SK-N-MC (cell line): ENCODE data around the gene DLG2.

Experiments used
- EZH2 ChIP-seq: fragments of 200-600 bp; sonication (generic); IDR thresholded peaks from one replicate; pipeline ENCODE4 v1.6.1; 2017; ENCODE audit warnings: antibody characterized with exemption
- FOXP2 ChIP-seq: optimal IDR thresholded peaks from 2 replicates; pipeline ENCODE3; 2011; ENCODE audit warnings: mild to moderate bottlenecking, moderate library complexity; ENCODE audit not compliant: insufficient read depth; ENCODE audit errors: extremely low read length, control extremely low read depth
- POLR2AphosphoS5 ChIP-seq: IDR thresholded peaks from 2 replicates; pipeline ENCODE4 v1.6.1; 2012; ENCODE audit warnings: mild to moderate bottlenecking, low read depth, low read length, borderline replicate concordance

GRCh38 chr11:83649528-83649855, 1977.7 kb downstream of the DLG2 start:
- TF ChIP-seq POLR2AphosphoS5 (peak; percentile 39; the same call in 1 of the 2 replicates), EZH2 (no peak), FOXP2 (no peak)
